Right atrium auricular region (tissue), 2 donors: ENCODE results near the gene KATNB1. TPM values are rescaled to one million over a fixed set of nuclear protein-coding genes. Genes with fewer than 3 reads are reported as not detected.

ENCODE experiments used
- DNase-seq: peaks from one replicate; pipeline ENCODE4 v3.0.0-alpha.2; 2019; ENCODE audit warnings: low spot score
- H3K27ac ChIP-seq, 2 donors: fragments of 200-600 bp; sonication (generic); 1 replicate in 1 of 2; 2 replicates in 1 of 2; pipeline ENCODE4 v1.5.1; 2016 to 2019
- H3K27me3 ChIP-seq, 2 donors: fragments of 200-600 bp; sonication (generic); one replicate each; pipeline versions ENCODE4 v1.5.1 to v1.6.0; 2017 to 2019
- H3K36me3 ChIP-seq: fragments of 200-600 bp; sonication (generic); one replicate; pipeline ENCODE4 v1.5.1; 2016
- H3K4me1 ChIP-seq, 2 donors: fragments of 200-600 bp; sonication (generic); one replicate each; pipeline versions ENCODE4 v1.5.1 to v1.6.0; 2017 to 2019
- H3K4me3 ChIP-seq, 2 donors: fragments of 200-600 bp; sonication (generic); 1 replicate in 1 of 2; 2 replicates in 1 of 2; pipeline ENCODE4 v1.5.1; 2017 to 2019; ENCODE audit warnings: mild to moderate bottlenecking in 1 of 2, moderate library complexity in 1 of 2
- H3K9me3 ChIP-seq, 2 donors: fragments of 200-600 bp; sonication (generic); one replicate each; pipeline ENCODE4 v1.5.1; 2019
- total RNA-seq, 2 donors: library from RNA; depleted of rRNA; stranded (reverse); fragments of >200 nt; gene quantifications; one replicate each; pipeline ENCODE4 v1.1.0, GENCODE V29; 2016
- TF ChIP-seq, protein P1 (sequence below), 2 donors: fragments of 200-600 bp; sonication (generic); IDR thresholded peaks; one replicate each; pipeline ENCODE4 v1.5.1; 2019; ENCODE audit warnings: antibody characterized with exemption in 2 of 2

Gene KATNB1
- total RNA-seq, 2 donors from 2014 or later: 11.7 TPM

DNA sequence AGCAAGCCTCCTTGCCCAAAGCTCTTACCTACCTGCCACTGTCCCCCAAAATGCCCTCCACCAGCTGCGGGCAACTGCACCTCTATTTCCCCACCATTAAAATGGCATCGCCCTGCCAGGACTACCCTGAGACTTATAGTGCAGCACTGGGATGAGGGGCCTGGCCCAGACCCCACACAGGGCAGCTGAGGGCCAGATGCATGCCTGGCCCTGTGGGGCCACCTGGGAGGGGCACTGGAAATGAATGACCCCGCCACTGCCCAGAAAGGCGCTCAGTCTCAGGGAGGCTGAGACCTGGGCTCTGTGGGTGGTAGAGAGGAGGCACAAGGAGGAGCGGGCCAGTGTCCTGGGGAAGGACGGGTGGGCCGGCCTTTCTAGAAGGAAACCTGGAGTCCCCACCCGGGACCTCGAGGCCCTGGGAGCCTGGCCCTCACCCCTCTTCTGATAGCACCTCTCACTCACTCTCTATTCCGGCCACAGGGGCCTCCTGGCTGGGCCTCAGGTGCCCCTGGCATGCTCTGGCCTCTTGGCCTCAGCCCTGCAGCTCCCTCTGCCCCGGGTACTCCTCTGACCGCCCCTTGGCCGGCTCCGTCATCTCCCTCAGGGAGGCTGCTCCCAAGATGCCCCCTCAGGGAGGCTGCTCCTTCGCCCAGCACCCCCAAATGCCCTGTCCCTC lies 26.9 kb downstream of the KATNB1 start:
- no peak for DNase-seq
- Histone ChIP-seq H3K4me3 (no peak overlapping the region), H3K36me3 (peaks cover 66% of the 10 kb centered on the region), H3K27ac (no peak overlapping the region), H3K4me1 (peaks cover 0 to 6% of the 10 kb centered on the region in 2 donors), H3K9me3 (no peaks in the 10 kb centered on the region), H3K27me3 (no peaks in the 10 kb centered on the region)
- TF ChIP-seq, protein P1, sequence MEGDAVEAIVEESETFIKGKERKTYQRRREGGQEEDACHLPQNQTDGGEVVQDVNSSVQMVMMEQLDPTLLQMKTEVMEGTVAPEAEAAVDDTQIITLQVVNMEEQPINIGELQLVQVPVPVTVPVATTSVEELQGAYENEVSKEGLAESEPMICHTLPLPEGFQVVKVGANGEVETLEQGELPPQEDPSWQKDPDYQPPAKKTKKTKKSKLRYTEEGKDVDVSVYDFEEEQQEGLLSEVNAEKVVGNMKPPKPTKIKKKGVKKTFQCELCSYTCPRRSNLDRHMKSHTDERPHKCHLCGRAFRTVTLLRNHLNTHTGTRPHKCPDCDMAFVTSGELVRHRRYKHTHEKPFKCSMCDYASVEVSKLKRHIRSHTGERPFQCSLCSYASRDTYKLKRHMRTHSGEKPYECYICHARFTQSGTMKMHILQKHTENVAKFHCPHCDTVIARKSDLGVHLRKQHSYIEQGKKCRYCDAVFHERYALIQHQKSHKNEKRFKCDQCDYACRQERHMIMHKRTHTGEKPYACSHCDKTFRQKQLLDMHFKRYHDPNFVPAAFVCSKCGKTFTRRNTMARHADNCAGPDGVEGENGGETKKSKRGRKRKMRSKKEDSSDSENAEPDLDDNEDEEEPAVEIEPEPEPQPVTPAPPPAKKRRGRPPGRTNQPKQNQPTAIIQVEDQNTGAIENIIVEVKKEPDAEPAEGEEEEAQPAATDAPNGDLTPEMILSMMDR (IDR thresholded peaks at IDR 0.05): no peak

DNA sequence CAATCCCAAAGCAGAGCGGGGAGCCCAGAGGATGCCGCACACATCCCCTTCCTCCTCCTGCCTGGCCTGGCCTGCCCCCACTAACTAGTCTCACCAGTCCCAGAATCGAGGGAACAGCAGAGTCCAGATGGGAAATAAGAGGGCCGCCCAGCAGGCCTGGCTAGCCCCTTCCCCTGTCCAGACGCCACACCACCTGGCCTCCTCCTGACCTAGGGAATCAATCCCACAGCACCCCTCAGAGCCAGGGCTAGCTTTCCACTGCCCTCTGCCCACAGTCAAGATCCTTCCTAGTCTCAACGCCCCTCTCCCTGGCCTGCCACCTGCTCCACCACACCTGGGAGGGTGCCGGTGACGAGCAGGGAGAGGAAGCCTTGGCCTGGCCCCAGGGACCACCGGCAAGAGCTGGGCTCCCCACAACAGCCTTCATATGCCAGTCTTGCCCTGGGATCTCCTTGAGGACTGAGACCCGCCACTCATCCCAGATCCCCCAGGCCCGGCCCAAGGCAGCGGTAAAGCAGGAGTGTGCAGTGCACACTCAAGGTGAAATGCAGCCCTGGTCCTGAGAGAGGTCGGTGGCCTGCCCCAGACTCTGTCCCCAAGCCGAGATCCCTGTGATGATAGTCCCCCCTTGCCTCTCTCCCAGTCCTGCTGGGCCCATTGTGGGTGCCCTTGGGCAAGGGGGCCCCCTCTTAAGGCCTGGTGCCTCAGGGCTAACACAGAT lies 27.9 kb downstream of the KATNB1 start:
- no peaks in the 10 kb centered on the region for H3K27me3 ChIP-seq
- TF ChIP-seq, protein P1 (IDR thresholded peaks at IDR 0.05): no peak
- DNase-seq: no peak
- H3K36me3 ChIP-seq: peaks cover 74% of the 10 kb centered on the region
- no peak overlapping the region for H3K27ac ChIP-seq
- no peaks in the 10 kb centered on the region for H3K4me1 ChIP-seq
- no peak overlapping the region for H3K4me3 ChIP-seq
- no peaks in the 10 kb centered on the region for H3K9me3 ChIP-seq

DNA sequence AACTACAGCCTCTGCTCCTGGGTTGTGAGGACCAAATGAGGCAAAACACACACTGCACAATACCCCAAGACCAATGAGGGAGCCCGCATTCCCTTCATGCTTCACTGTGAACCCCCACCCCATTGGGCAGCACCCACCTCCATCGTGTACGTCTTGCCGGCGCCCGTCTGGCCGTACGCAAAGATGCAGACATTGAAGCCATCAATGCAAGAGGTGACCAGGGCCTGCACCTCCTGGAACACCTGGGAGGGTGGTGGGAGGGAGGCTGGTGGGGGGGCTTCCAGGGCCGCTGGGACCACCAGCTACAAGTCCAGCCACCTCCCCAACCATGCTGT lies 28.4 kb downstream of the KATNB1 start:
- H3K36me3 ChIP-seq: peaks cover 75% of the 10 kb centered on the region
- TF ChIP-seq, protein P1 (IDR thresholded peaks at IDR 0.05): no peak

DNA sequence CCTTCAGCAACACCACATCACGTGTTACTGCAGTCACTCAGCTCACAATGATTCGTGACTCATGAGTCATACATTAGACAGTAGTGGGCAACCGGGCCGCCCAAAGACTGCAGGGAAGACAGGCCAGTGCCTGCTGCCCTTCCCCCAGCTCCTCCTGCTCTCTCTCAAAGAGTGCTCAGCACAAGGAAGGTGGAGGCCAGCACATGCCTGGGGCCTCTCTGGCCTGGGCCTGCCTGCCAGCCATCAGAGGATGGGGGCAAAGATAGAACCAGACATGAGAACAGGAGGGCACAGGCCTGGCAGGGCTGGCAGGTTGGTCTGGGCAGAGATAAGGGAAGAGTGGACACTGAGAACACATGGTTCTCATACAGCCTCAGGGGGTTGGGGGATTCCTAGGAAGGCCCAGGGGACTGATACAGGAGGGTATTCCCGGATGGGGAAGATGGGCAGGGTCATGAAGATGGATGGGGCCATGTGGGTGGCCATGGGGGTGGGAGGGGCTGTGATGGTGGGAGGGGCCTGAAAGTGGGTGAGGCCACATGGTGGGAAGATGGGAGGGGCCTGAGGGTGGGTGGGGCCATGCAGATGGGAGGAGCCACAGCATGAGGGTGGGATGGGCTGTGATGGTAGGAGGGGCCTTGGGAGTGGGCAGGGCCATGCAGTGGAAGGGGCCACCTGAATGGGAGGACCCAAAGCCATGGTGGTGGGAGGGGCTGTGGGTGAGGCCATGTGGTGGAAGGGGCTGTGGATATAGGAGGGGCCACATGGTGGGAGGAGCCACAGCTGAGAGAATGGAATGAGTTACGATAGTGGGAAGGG lies 29.0 kb downstream of the KATNB1 start:
- H3K36me3 ChIP-seq: peaks cover 77% of the 10 kb centered on the region

More for the DNA sequence above, 28.4 kb downstream of the KATNB1 start:
- Histone ChIP-seq H3K27me3 (no peaks in the 10 kb centered on the region), H3K4me1 (no peaks in the 10 kb centered on the region), H3K9me3 (no peaks in the 10 kb centered on the region), H3K27ac (no peak overlapping the region), H3K4me3 (no peak overlapping the region)
- no peak for DNase-seq

DNA sequence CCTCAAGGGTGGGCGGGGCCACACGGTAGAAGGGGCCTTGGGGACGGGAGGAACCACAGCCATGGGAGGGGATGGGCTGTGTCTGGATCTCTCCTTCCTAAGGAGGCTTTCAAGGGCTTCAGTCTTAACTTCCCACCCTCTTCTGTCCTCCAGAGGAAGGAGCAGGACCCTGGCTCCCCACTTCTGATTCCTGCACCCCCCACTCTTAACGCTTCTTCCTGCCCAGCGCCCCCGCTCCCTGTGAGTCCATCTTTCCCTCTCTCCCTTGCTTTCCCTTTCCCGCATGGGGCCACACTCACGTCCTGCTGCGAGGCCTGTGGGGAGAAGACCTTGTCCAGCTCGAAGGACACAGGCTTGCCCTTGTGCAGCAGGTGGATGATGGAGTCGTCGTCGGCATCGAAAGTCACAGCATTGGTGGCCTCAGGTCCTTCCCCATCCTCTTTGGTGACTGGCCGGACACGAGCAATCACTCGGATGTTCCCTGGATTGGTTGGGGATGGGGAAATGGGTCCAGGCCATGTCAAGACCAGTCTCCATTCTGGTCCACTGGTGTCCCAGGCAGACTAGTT lies 29.7 kb downstream of the KATNB1 start:
- no peaks in the 10 kb centered on the region for H3K4me1 ChIP-seq
- no peak overlapping the region for H3K27ac ChIP-seq
- H3K36me3 ChIP-seq: peaks cover 77% of the 10 kb centered on the region
- no peak for DNase-seq
- TF ChIP-seq, protein P1 (IDR thresholded peaks at IDR 0.05): no peak
- H3K27me3 ChIP-seq: no peaks in the 10 kb centered on the region
- H3K4me3 ChIP-seq: no peak overlapping the region
- no peaks in the 10 kb centered on the region for H3K9me3 ChIP-seq

More for the DNA sequence above, 29.0 kb downstream of the KATNB1 start:
- Histone ChIP-seq H3K4me1 (no peaks in the 10 kb centered on the region), H3K9me3 (no peaks in the 10 kb centered on the region), H3K4me3 (no peak overlapping the region), H3K27ac (no peak overlapping the region), H3K27me3 (no peaks in the 10 kb centered on the region)
- TF ChIP-seq, protein P1 (IDR thresholded peaks at IDR 0.05): no peak
- DNase-seq: no peak
